HG03025 (cell line): ENCODE measurements around the gene ARFGEF3.
"Not testable (repeated sequence)": the region's sequence is repeated elsewhere in the genome, so short reads cannot be mapped to it uniquely, and the experiment has no call there.

ENCODE experiments used
- ATAC-seq: cut with Tn5 transposase; IDR thresholded peaks from one replicate; pipeline ENCODE4 v1.9.1; 2021; ENCODE audit warnings: mild to moderate bottlenecking, moderate library complexity; ENCODE audit not compliant: unreplicated experiment, low FRiP score

Gene ARFGEF3

GRCh38 chr6:138161338-138162110 lies at the start of gene ARFGEF3:
Gene ARFGEF3 (plus strand): TSS chr6:138161939. CDS start chr6:138162087, 148 bp downstream.
- peak; percentile 53 for ATAC-seq

GRCh38 chr6:138113588-138114210 lies 48.0 kb upstream of the ARFGEF3 start:
- no peak for ATAC-seq

GRCh38 chr6:138115201-138115600 lies 46.5 kb upstream of the ARFGEF3 start:
- ATAC-seq = no peak

- no peak for ATAC-seq
Observed at GRCh38 chr6:138115877-138116660, 45.7 kb upstream of the ARFGEF3 start.

- ATAC-seq = no peak
Observed at GRCh38 chr6:138116661-138116999, 45.1 kb upstream of the ARFGEF3 start.

GRCh38 chr6:138117376-138117914 lies 44.3 kb upstream of the ARFGEF3 start:
- ATAC-seq = no peak

GRCh38 chr6:138119229-138119628 lies 42.5 kb upstream of the ARFGEF3 start:
- ATAC-seq = not testable (repeated sequence)

GRCh38 chr6:138119976-138120375 lies 41.8 kb upstream of the ARFGEF3 start:
- ATAC-seq = no peak

- ATAC-seq = no peak
Observed at GRCh38 chr6:138124096-138124495, 37.6 kb upstream of the ARFGEF3 start.

- ATAC-seq = no peak
Observed at GRCh38 chr6:138128096-138128495, 33.6 kb upstream of the ARFGEF3 start.

- ATAC-seq = no peak
Observed at GRCh38 chr6:138129190-138129589, 32.5 kb upstream of the ARFGEF3 start.

GRCh38 chr6:138142806-138143205 lies 18.9 kb upstream of the ARFGEF3 start:
- ATAC-seq = no peak

- no peak for ATAC-seq
Observed at GRCh38 chr6:138145402-138145801, 16.3 kb upstream of the ARFGEF3 start.

GRCh38 chr6:138146544-138146943 lies 15.2 kb upstream of the ARFGEF3 start:
- no peak for ATAC-seq

GRCh38 chr6:138155443-138155842 lies 6.3 kb upstream of the ARFGEF3 start:
- no peak for ATAC-seq

- no peak for ATAC-seq
Observed at GRCh38 chr6:138157986-138158638, 3.6 kb upstream of the ARFGEF3 start.

- ATAC-seq = no peak
Observed at GRCh38 chr6:138159246-138159645, 2.5 kb upstream of the ARFGEF3 start.

GRCh38 chr6:138160329-138161087 lies 1.2 kb upstream of the ARFGEF3 start:
- ATAC-seq = no peak

- ATAC-seq = no peak
Observed at GRCh38 chr6:138161088-138161337, 726 bp upstream of the ARFGEF3 start.
